ENCODE results near the gene HPCAL1. TPM values are rescaled to one million over a fixed set of nuclear protein-coding genes. Genes with fewer than 3 reads are reported as not detected.

Gene HPCAL1
- total and polyA plus RNA-seq, 2 of the 8 experiments (the other 6 are each of a cell fraction or from before 2014, with no cell fraction given): 5.8 to 8.6 TPM

- Histone ChIP-seq H4K91ac (replicated peaks; ENCODE audit: insufficient read length, low read length) (no peak overlapping the region), H2AK5ac (ENCODE audit: low read depth, low read length) (no peak overlapping the region), H3K9ac (replicated peaks in 1 of 4; ENCODE audit: extremely low read depth in 1 of 4, low read depth in 3 of 4, low read length in 3 of 4) (no peak overlapping the region), H4K5ac (ENCODE audit: insufficient read length, low read depth, low read length) (no peak overlapping the region), H3K27me3 (replicated peaks in 1 of 4; ENCODE audit: control insufficient read depth in 3 of 4, extremely low read depth in 1 of 4, insufficient read depth in 3 of 4, low read length in 3 of 4) (0 out of 7 replicates have a peak, but pooled peaks cover 0 to 2% (median 0%) of the 10 kb centered on the region in 4 experiments), H2BK20ac (ENCODE audit: low read length) (no peak overlapping the region), H3K4me1 (replicated peaks in 1 of 4; ENCODE audit: control insufficient read depth in 3 of 4, insufficient read depth in 4 of 4, low read length in 3 of 4) (no peaks in the 10 kb centered on the region), H3K23me2 (ENCODE audit: low read depth, low read length) (no peaks in the 10 kb centered on the region), H3K4me2 (ENCODE audit: insufficient read depth in 1 of 2, low read depth in 2 of 2, low read length in 2 of 2) (no peak overlapping the region), H2BK15ac (ENCODE audit: low read length) (no peak overlapping the region), H3K79me2 (ENCODE audit: control insufficient read depth in 1 of 2, insufficient read depth in 2 of 2, low read length in 2 of 2) (no peaks in the 10 kb centered on the region), H3K14ac (ENCODE audit: insufficient read length) (no peak overlapping the region), H4K20me1 (replicated peaks in 1 of 2; ENCODE audit: control insufficient read depth in 1 of 2, insufficient read depth in 2 of 2, low read length in 2 of 2) (no peaks in the 10 kb centered on the region), H3K4ac (replicated peaks; ENCODE audit: insufficient read length, low read depth, low read length) (no peak overlapping the region), H2BK12ac (ENCODE audit: low read depth, low read length) (no peak overlapping the region), H2BK5ac (ENCODE audit: low read depth, low read length) (no peak overlapping the region), H4K8ac (ENCODE audit: extremely low read depth, insufficient read depth, low read length) (no peak overlapping the region), H3K23ac (ENCODE audit: insufficient read length) (no peak overlapping the region), H3K27ac (ENCODE audit: low read depth, low read length) (no peak overlapping the region), H2AFZ (ENCODE audit: low read length) (no peak overlapping the region), H3K56ac (replicated peaks; ENCODE audit: insufficient read length, low read depth, low read length) (no peak overlapping the region), H3K4me3 (ENCODE audit: extremely low read depth in 1 of 4, insufficient read depth in 2 of 4, low read depth in 3 of 4, low read length in 4 of 4) (no peak overlapping the region), H3K18ac (ENCODE audit: extremely low read depth, low read length) (no peak overlapping the region), H3K79me1 (ENCODE audit: low read depth, low read length) (no peaks in the 10 kb centered on the region), H3K36me3 (ENCODE audit: control insufficient read depth in 2 of 4, insufficient read depth in 4 of 4, low read length in 3 of 4) (no peaks in the 10 kb centered on the region), H2BK120ac (replicated peaks; ENCODE audit: low read depth, low read length) (no peak overlapping the region), H3K9me3 (ENCODE audit: insufficient read depth in 2 of 2, low read depth in 1 of 2, low read length in 1 of 2) (no peaks in the 10 kb centered on the region)
- TF ChIP-seq SAP30 (IDR thresholded peaks at IDR 0.05; ENCODE audit: insufficient read depth, insufficient replicate concordance, low read length): no peak
- peak; percentile 11 to 36; a peak in 1 of 4 replicates for TF ChIP-seq RAD21 (IDR thresholded peaks at IDR 0.05 in 1 of 2, conservative IDR thresholded peaks at IDR 0.05 in 1 of 2; ENCODE audit: low read depth in 2 of 2, low read length in 2 of 2)
- TF ChIP-seq CTCF (IDR thresholded peaks at IDR 0.05; ENCODE audit: control extremely low read depth in 1 of 3, insufficient read depth in 1 of 3, low read depth in 1 of 3, low read length in 3 of 3): peak in 1 of 3 experiments; percentile 9; a peak in 2 of 4 replicates
- 91% methylated on average over 11 of the region's 11 CpGs; no CpG with 5 or more reads in 1 of the 2 experiments for WGBS, 2 experiments (ENCODE audit: extremely low coverage in 1 of 2, insufficient coverage in 1 of 2, insufficient read length in 1 of 2, insufficient replicate concordance in 2 of 2, low coverage in 1 of 2, low lambda C conversion rate in 2 of 2, missing lambda C conversion rate in 1 of 2)
- no peak for DNase-seq (ENCODE audit: low read depth in 1 of 2, low spot score in 2 of 2)
- ChIA-PET CTCF (ENCODE audit: partially characterized antibody) (interaction anchor here (1.0 to 1.4 kb wide), 4 partner anchors 15 to 517 kb away, joined by 3 to 5 read pairs (median 4); no protein-coding TSS in a partner anchor), POLR2A (ENCODE audit: partially characterized antibody) (no interaction called here)
- FAIRE-seq: no peak
Observed at GRCh38 chr2:10466801-10467200, 164.1 kb downstream of the HPCAL1 start.
